DMS79 treated with DMSO at 0.1 percent for 48 hours (cell line): Measurements from ENCODE around the gene ADRA1B.

Experiments used
- DNase-seq: peaks from one replicate; lab custom pipeline; 2025; lab: John Stamatoyannopoulos, UW

ADRA1B gene

GRCh38 chr5:160020964-160021363 is 104.7 kb downstream of the ADRA1B start:
- no peak for DNase-seq

- DNase-seq: peak; percentile 50
These were observed 105.7 kb downstream of the ADRA1B start for GRCh38 chr5:160021831-160022446.
